Measurements from ENCODE around the gene ALKBH1.
"Not testable (repeated sequence)": the region's sequence is repeated elsewhere in the genome, so short reads cannot be mapped to it uniquely, and the experiment has no call there.

Gene ALKBH1

DNA sequence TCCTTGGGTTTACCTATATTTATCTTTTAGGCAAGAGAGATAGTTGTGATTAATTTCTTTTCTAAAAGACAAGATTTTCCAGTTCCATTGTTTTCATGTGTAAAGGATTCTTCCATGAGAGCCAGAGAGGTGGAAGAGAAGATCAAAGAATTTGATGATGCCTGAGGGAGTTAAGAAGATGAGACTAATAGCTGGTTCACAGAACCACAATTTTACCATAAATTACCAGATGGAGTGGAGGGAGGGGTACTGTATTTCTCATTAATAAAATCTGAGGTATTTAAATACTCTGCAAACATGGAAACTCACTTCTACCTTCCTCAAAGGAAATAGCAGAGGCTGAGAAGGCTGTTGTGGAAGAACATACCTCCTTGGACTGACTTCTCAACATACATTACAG, 34.6 kb downstream of the ALKBH1 start:
- DNase-seq (no peak), ATAC-seq (no peak)

DNA sequence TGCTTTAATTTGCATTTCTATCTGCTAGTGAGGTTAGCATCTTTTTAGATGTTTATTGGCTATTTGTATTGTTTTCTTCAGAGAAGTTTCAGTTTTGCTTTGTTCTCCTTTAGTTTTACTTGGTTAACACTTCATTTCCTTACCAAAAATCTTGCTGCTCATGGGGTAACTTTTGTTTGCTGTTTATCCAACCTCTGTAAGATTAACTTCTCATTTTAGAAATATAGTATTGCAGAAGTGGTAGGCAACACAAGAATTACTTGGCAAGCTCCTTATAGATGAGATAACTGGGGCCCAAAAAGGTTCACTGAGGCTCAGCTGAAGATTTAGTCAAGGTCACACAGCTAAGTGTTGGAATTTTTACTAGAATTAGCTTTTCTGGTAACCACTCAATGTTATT, 40.5 kb downstream of the ALKBH1 start:
- no peak for DNase-seq
- no peak for ATAC-seq

DNA sequence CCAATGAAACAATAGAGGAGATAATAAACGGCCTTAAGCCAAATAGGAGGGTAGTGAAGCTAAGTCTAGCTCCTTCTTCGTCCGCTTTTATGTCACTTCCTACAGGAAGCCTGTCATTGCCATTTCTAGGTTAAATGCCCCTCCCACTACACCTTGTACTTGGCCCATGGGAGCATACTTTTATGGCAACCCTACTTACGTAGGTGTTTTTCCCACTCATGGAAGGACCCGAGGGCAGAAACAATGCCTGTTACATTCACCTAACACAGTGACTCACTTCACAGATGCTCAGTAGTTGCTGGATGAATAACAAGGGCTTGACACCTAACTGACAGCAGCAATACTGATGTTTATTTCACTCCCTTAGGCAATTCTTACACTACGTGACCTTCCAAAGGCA, 44.5 kb downstream of the ALKBH1 start:
- no peak for ATAC-seq
- no peak for DNase-seq

DNA sequence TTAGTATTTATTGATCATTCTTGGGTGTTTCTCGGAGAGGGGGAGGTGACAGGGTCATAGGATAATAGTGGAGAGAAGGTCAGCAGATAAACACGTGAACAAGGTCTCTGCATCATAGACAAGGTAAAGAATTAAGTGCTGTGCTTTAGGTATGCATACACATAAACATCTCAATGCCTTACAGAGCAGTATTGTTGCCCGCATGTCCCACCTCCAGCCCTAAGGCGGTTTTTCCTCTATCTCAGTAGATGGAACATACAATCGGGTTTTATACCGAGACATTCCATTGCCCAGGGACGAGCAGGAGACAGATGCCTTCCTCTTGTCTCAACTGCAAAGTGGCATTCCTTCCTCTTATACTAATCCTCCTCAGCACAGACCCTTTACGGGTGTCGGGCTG, 46.3 kb downstream of the ALKBH1 start:
- not testable (repeated sequence) for DNase-seq, ATAC-seq

DNA sequence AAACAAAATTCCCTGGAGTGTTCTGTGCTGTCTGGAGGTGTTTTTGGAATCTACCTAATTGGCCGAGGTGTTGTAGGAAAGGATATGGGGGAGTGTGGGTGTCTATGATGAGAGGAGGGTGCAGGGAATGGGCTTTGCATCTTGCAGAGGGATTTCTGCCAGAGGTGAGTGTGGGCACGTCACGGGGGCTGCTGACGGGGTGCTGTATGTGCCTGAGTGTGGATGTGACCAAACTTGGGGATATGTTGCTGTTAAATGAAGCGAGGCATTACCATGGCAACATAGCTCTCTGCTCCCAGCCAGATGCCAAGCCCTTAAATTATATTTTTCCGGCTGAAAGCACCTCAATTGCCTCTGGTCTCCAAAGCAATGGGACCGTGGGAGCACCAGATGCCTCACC, 47.1 kb downstream of the ALKBH1 start:
- ATAC-seq, result no peak

DNA sequence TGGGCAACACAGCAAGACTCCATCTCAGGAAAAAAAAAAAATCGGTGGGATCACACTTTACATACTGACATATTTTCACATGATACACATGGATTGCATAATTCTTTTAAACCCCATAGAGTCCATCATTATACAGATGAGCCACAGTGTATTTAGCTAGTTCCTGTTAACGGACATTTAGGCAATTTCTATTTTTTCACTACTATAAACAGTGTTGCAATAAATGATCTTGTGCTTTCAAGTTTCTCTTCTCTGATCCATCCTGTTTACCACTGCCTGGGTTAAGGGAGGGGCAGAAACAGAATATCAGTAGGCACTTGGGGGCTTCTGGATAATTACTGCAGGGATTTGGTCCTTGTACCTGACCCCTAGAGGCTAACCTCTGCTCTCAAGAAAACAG, 48.0 kb downstream of the ALKBH1 start:
- ATAC-seq (no peak), DNase-seq (no peak)

More for the DNA sequence above, 47.1 kb downstream of the ALKBH1 start:
- no peak for DNase-seq

DNA sequence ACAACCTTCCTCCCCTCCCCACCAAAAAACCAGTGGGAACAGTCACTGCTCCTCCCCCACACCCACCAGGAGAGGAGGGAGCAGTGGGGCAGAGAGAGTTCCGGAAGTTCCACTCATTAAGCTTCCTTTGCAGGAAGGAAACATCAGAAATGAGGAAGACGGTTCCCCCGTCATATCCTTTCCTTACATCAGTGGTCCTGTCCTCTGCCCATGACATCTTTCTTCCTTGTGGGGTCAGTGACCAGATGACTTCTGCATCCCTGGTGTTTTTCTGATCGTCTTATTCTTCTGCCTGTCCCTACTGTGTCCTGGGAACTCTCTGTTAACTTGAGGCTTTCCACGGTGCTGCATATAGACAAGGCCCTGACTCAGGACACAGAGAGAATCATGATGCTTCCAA, 50.5 kb downstream of the ALKBH1 start:
- no peak for ATAC-seq
- no peak for DNase-seq

DNA sequence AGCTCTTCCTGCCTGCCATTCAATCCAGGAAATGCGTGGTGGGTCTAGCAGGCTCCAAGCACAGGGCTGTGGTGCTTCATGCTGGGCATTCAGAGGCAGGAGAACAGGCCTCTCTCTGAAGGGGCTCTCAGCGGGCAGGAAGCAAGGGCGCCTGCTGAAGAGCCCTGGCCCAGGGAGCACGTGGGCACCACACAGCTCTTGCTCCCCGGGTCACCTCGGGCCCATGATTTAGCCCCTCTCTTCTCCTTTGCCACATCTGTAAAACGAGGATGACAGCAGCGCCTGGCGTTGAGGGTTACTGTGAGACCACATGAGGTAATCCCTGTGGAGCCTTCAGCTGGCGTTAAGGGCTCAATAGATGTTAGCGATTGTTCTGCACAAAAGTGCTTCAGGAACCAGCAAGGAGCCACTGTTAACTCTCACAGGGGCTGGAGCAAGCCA, 53.8 kb downstream of the ALKBH1 start:
- DNase-seq, result no peak
- ATAC-seq, result no peak

DNA sequence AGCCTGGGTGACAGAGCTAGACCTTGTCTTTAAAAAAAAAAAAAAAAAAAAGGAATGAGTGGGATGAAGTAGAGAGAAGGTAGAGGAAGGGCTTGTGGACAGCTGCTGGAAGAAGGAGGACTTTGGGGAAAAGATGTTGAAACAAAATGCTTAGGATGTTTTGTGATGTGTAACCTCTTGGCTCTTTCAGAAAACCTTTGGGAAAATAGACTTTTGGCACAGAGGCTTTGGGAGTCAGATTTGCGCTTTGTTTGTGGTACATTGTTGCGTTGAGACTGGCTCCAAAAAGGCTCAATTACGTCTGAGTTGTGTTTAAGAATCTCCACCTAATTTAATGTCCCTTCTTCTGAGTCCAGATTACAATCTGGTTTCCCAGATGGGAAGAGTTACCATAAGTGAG, 58.5 kb downstream of the ALKBH1 start:
- DNase-seq (no peak), ATAC-seq (no peak)

DNA sequence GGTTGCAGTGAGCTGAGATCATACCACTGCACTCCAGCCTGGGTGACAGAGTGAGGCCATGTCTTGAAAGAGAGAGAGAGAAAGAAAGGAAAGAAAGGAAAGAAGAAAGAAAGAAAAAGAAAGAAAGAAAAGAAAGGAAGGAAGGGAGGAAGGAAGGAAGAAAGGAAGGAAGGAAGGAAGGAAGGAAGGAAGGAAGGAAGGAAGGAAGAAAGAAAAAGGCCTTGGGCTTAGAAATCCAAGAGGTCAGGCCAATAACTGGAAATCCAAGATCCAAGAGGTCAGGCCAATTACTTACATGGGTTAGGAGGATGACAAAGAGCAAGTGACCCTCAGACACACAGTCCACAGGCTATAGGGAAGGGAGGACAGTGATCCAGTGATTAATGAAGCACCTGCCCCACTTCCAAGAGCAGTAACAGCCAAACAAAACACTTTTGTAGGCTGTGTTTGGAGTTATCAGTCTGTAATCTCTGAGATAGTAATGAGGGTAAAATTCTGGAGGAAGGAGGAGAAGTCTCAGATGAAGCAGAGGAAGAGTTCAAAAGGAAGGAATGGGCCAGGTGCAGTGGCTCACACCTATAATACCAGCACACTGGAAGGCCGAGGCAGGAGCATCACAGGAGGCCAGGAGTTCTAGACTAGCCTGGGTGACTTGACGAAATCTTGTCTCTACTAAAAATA, 59.2 kb downstream of the ALKBH1 start:
- DNase-seq (no peak), ATAC-seq (no peak)

DNA sequence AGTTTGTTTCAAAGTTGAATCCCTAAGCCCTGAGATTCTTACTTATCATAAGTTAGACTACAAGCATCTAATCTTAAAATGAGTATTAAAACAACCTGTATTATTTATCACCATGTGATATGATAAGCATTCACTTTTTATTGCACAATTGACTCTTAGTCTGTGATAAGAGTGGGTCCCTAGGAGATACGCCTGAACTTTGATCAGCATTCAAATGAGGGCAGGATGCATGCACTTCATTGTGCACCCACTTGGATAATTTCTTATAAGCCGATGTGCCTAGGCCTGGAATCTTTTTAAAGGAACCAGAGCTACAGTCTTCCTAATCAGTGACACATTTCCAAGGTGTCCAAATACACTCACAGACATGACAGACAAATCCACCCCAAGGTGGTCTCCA, 60.0 kb downstream of the ALKBH1 start:
- ATAC-seq (no peak), DNase-seq (no peak)

DNA sequence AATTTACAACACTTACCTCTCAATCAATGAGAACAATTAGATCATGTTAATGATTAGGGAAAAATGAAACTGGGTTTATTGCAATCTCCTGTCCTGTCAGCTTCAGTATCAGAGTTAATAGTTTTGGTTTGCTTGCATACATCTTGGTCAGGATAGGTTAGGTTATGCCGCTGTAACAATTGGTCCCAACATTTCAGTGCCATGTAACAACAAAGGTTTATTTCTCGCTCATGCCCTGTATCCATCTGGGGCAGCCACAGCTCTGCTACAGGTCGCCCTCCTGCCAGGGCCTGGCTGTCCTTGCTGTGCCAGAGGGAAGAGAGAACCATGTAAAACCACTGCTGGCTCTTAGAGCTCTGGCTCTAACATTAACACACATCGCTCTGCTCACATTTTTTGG, 60.9 kb downstream of the ALKBH1 start:
- no peak for ATAC-seq

DNA sequence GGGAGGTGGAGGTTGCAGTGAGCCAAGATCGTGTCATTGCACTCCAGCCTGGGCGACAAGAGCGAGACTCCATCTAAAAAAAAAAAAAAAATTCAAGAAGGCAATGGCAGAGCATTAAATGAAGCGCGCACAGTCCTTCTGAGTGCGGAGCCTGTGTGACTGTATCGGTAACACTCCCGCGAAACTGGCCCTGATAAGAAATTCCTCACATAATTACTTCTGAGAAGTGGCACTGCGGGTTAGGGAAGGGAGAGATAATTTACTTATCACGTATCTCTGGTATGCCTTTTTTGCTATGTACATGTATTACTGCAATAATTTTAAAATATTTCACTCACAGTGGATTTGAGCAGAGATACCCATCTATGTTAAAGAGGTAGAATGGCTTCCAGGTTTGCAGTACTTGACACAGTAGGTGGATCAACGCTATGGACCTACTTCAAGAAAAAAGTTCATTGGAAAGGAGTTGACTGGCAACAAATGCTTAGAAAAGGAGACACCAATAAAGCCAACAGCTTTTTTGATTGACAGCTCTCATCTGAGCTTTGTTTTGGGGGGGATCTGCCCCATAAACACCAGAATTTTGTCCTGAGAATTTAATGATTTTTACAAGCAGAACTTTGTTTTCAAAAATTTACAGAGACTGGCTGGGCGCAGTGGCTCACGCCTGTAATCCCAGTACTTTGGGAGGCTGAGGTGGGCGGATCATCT, 62.1 kb downstream of the ALKBH1 start:
- DNase-seq (no peak), ATAC-seq (no peak)

More for the DNA sequence above, 60.9 kb downstream of the ALKBH1 start:
- DNase-seq, result no peak

DNA sequence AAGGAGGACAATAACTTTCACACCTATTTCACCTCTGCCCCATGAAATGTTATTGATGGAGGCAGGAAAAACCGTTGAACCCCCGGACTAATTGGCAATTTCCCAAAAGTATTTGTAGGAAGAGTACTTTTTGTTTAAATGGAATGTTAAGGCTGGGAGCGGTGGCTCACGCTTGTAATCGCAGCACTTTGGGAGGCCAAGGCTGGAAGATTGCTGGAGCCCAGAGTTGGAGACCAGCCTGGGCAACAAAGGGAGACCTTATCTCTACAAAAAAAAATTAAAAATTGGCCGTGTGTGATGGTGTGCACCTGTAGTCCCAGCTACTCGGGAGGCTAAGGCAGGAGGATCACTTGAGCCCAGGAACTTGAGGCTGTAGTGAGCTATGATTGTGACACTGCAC, 65.4 kb downstream of the ALKBH1 start:
- ATAC-seq (no peak), DNase-seq (no peak)

DNA sequence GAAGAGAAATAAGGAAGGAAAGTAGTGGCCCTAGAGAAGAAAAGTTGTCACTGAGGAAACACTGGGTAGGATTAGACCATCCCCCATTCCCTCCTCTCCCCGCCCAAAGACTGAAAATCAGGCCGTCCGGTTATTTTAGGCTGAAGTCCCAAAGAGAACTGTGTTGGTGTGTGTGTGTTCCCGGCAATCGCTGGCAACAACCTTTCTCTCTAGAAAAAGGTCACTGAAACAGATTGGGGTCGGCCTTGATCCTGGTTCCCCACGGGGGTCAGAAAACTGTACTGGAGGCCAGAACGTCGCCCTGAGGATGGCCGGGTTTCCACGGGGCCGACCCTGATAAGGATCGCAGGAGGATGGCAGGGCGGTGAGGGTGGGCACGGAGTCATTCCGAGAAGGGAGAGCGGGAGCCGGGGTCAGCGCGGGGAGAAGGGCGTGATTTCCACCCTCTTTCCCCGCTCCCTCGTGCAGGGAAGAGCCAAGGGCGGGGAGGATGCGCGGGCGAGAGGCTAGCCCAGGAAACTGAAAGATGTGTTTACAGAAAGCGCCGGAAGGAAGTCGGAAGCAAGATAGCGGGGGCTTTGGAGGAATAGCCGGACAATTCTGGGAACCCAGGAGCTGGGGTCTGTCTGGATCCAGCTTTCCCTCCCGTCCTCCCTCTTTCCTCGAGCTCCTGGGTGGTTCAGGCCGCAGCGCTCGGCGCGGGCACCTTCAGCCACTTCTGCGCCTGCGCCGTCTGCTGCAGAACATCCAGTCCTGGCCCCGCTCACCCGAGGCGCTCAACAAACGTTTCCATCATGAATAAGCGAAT, 66.1 kb downstream of the ALKBH1 start:
- ATAC-seq (peak; percentile 89), DNase-seq (peak; percentile 75)

DNA sequence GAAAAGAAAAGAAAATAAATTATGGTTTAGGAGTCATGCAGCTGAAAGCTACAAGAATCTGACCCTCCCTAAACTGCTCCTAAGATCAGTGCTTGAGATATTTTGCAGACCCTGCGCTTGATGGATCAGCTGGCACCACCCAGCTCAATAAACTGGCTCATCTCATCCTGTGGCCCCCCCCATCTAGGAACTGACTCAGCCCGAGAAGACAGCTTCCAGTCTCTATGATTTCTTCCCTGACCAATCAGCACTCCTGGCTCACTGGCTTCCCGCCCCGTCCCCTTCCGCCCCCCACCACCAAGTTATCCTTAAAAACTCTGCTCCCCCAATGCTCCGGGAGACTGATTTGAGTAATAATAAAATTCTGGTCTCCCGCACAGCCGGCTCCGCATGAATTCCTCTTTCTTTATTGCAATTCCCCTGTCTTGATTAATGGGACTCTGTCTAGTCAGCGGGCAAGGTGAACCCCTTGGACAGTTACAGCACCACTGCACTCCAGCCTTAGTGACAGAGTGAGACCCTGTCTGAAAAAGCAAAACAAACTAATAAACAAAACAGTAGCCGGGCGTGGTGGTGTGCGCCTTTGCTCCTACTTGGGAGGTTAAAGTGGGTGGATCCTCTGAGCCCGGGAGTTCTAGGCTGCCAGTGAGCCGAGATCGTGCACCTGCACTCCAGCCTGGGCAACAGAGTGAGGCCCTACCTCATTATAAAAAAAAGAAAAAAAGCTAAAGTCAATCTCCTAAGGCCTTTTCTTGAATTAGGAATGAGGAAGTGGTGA, 66.9 kb downstream of the ALKBH1 start:
- ATAC-seq (no peak), DNase-seq (no peak)

DNA sequence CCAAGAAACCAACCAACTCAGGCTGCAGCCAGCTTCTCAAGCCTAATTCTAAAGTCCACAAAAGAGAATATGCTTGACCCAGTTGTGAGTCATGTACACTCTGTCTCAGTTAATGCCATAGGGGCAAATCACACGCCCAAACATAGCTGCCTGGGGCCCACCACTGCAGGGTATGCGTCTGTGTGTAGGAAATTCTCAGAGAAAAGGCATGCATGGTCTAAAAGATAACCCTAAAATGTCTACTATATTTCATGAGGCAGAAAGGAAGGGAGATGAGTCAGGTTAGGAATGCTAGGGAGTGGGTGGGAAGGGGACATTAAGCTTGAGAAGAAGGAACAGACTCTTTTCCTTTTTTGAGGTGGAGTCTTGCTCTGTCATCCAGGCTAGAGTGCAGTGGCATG, 69.1 kb downstream of the ALKBH1 start:
- no peak for DNase-seq

DNA sequence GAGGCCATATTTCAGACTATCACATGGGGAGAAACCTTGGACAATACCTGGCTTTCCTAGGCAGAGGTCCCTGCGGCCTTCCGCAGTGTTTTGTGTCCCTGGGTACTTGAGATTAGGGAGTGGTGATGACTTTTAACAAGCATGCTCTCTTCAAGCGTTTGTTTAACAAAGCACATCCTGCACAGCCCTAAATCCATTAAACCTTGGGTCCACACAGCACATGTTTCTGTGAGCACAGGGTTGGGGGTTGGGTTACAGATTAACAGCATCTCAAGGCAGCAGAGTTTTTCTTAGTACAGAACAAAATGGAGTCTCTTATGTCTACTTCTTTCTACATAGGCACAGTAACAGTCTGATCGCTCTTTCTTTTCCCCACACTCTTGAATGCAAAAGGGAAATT, 72.0 kb downstream of the ALKBH1 start:
- ATAC-seq, DNase-seq: not testable (repeated sequence)

More for the DNA sequence above, 69.1 kb downstream of the ALKBH1 start:
- ATAC-seq, result no peak

DNA sequence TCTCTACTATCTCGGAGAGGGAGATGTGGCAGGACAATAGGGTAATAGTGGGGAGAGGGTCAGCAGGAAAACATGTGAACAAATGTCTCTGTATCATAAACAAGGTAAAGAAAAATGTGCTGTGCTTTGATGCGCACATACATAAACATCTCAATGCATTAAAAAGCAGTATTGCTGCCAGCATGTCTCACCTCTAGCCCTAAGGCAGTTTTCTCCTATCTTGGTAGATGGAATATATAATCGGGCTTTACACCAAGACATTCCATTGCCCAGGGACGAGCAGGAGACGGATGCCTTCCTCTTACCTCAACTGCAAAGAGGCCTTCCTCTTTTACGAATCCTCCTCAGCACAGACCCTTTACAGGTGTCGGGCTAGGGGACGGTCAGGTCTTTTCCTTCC, 72.4 kb downstream of the ALKBH1 start:
- not testable (repeated sequence) for ATAC-seq

DNA sequence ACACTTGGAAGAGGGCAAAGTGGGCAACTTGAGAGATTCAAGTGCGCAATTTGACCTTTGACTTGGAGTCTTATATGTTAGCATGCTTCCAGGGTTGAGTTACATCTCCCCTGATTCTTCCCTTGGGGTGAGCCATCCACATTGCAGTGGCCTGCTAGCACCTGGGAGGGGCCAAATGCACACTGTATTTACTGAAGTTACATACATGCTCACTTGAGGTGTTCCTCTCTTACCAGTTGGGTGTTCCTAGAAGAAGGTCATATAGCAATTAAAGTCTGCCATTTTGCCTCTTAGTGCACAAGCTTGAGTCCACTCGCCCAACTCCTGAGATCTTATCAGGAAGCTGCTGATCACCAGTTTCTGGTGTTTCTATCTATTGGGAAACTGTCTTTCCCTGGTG, 77.7 kb downstream of the ALKBH1 start:
- ATAC-seq (no peak), DNase-seq (no peak)

More for the DNA sequence above, 72.4 kb downstream of the ALKBH1 start:
- not testable (repeated sequence) for DNase-seq

DNA sequence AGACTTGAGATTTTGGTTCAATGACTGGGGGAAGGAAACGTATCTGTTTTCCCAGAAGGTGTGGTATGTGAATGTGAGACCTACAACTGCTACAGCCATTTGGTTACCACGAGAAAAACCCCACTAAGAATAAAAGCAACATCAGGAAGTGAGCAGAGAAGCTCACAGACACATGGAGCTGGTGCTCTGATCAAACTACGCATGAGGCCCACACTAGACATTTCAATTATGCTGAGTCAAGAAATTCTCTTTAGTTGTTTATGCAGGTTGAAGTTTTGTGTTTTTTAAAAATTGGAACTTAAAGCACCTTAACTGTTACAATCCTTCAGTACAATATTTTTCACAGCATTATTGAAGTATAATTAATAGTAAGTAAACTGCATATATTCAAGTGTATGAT, 82.5 kb downstream of the ALKBH1 start:
- ATAC-seq (no peak), DNase-seq (no peak)

DNA sequence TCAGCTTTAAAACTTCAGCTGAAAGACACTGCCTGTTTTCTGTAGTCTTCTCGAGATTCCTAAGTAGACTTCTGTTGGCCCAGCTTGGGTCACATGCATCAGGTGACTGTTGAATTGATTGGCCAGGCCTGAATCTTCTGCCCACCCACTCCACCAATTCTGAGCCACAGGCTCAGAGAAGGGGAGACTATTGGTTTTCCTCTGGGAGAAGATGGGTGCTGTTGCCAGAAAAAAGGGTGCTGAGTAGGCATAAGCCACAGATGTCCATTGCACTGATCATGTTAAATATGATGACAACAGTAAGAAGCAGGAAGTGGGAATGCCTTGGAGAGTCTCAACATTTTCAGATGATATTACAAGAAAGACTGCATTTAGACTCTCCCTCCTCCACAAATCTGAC, 84.6 kb downstream of the ALKBH1 start:
- ATAC-seq (no peak), DNase-seq (no peak)
